ENCODE measurements around the gene GAS1.

The GAS1 gene, protein sequence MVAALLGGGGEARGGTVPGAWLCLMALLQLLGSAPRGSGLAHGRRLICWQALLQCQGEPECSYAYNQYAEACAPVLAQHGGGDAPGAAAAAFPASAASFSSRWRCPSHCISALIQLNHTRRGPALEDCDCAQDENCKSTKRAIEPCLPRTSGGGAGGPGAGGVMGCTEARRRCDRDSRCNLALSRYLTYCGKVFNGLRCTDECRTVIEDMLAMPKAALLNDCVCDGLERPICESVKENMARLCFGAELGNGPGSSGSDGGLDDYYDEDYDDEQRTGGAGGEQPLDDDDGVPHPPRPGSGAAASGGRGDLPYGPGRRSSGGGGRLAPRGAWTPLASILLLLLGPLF

DNA sequence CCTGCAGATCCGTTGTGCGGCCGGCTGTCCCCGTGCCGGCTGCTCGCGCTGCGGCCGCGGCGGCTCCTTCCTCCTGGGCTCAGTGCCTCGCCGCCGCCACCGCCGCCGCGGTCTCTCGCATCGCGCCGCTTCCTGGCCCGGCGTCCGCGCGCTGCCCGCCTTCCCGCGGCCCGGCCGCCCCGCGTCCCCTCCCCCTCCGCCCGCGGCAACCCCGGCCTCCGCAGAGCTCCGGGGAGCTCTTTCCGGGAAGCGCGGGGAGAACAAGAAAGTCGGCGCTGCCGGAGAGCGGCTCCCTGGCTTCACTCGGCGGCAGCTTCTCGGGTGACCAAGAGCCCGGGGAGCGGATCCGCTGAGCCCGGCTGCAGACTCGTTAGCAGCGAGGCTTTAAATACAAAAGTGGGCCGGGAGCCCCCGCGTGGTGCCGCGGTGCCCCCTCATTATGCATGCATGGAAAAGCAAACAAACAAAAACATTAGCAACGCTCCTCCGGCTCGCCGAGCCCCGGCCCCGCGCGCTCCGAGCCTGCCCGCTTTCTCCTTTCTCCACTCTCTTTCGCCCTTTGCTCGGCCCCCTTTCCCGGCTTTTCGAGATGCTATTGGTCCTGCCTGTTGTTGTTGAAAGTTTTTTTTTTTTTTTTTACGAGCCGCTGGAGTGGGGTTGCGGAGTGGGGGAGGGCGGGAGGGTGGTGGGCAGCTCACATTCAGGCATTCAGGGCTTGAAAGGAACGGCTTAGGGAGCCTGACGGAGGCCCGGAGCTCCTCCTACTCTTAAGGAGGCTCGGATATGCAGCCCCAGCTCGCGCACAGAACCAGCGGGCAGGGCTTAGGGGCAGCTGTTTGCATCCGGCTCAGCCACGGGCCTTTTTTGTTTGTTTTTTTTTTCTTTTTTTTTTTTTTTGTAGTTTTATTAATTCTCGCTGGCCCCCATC lies at the start of gene GAS1:
TSS of gene GAS1 (minus strand) at position 361 of the 928 bp plus-strand sequence. CDS start 727 bp downstream, outside the sequence.
- Mint-ChIP-seq H3K36me3 (ENCODE audit: low read depth) (no peaks in the 10 kb centered on the region), H3K9me3 (peaks cover 8% of the 10 kb centered on the region), H3K27me3 (ENCODE audit: low read depth) (peaks cover 45% of the 10 kb centered on the region), H3K4me1 (ENCODE audit: low read depth) (peaks cover 8% of the 10 kb centered on the region), H3K4me3 (peak within 1 kb of the TSS; percentile 81), H3K27ac (peak within 1 kb of the TSS; percentile 20)

DNA sequence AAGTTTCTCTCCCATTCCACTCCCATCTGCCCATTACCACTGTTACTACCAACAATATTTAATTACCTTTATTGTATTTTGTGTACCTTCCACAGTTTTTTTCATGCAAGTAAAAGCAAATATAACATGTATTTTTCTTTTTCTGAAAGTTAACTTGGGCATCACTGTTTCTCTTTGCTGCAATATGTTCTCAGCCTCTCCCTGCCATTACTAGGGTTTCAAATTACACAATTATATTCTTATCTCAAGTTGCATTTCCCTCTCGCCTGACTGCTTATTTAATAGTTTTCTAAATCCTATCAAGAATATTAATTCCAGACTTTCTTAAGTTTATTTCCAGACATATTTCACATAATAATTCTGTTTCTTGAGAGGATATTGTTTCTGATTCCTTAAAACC lies 46.9 kb upstream of the GAS1 start:
- H3K27ac Mint-ChIP-seq, result no peak overlapping the region
- H3K9me3 Mint-ChIP-seq, result no peaks in the 10 kb centered on the region
- H3K4me1 Mint-ChIP-seq (ENCODE audit: low read depth), result no peaks in the 10 kb centered on the region
- no peaks in the 10 kb centered on the region for H3K36me3 Mint-ChIP-seq (ENCODE audit: low read depth)
- no peak overlapping the region for H3K4me3 Mint-ChIP-seq
- peaks cover 9% of the 10 kb centered on the region for H3K27me3 Mint-ChIP-seq (ENCODE audit: low read depth)

DNA sequence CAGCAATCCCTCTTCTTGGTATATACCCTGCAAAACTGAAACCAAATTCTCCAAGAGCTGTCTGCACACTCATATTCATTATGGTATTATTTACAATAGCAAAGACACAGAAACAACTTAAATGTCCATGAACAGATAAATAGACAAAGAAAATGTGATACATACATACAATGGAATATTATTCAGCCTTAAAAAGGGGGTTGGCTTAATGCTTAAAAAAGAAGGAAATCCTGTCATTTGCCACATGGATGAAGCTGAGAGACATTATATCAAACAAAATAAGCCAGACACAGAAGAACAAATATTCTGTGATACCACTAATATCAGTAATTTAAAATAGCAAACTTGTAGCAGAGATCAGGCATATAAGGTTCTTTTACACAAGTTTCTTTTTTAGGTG lies 46.5 kb upstream of the GAS1 start:
- Mint-ChIP-seq H3K27me3 (ENCODE audit: low read depth) (peaks cover 9% of the 10 kb centered on the region), H3K36me3 (ENCODE audit: low read depth) (no peaks in the 10 kb centered on the region), H3K9me3 (no peaks in the 10 kb centered on the region), H3K4me3 (no peak overlapping the region), H3K4me1 (ENCODE audit: low read depth) (no peaks in the 10 kb centered on the region), H3K27ac (no peak overlapping the region)

DNA sequence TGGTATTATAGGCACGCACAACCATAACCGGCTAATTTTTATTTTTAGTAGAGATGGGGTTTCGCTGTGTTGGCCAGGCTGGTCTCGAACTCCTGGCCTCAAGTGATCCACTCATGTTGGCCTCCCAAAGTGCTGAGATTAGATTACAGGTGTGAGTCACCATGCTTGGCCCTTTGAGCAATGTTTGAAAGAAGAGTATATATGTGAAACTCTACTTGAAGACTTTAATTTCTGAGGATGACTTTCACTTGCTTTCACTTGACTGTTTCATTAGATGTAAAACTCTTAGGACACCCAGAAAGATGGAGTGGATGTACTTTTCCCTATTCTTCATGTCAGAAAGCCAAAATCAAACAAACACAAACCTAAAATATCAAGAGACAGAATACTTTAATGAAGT lies 43.8 kb upstream of the GAS1 start:
- Mint-ChIP-seq H3K9me3 (no peaks in the 10 kb centered on the region), H3K4me3 (no peak overlapping the region), H3K4me1 (ENCODE audit: low read depth) (no peaks in the 10 kb centered on the region), H3K36me3 (ENCODE audit: low read depth) (no peaks in the 10 kb centered on the region), H3K27ac (no peak overlapping the region), H3K27me3 (ENCODE audit: low read depth) (peaks cover 9% of the 10 kb centered on the region)

DNA sequence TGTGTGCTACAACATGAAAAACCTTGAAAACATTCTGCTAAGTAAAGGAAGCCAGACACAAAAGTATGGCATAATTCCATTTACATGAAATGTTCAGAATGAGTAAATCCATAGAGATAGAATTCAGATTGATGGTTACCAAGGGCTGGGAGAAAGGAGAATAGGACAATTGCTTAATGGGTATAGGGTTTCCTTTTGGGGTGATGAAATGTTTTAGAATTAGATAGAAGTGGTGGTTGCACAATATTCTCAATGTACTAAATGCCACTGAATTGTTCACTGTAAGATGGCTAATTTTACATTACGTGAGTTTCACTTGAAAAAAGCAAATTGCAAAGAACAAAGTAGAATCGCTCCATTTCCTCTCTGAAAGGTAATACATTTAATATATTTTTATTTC lies 43.0 kb upstream of the GAS1 start:
- peaks cover 9% of the 10 kb centered on the region for H3K27me3 Mint-ChIP-seq (ENCODE audit: low read depth)
- no peaks in the 10 kb centered on the region for H3K4me1 Mint-ChIP-seq (ENCODE audit: low read depth)
- H3K9me3 Mint-ChIP-seq, result no peaks in the 10 kb centered on the region
- H3K4me3 Mint-ChIP-seq, result no peak overlapping the region
- no peaks in the 10 kb centered on the region for H3K36me3 Mint-ChIP-seq (ENCODE audit: low read depth)
- no peak overlapping the region for H3K27ac Mint-ChIP-seq

DNA sequence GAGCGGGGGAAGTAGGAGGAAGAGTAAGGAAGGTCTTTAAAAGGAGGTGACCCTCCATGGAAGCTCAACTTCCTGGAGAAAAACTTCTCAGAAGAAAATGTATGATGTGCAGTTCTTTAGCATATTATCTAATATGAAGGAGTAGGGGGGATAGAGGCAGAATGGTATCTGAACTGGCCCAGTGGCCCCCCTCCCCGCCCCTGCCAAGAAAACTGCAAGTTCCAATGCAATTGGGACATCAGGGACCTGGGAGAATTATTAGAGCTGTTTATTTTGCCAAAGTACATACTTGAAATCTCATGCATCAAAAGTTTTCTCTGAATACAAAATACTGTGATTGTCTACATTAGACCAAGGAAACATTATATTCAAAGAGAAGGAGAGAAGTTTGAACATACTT lies 40.6 kb upstream of the GAS1 start:
- Mint-ChIP-seq H3K27ac (no peak overlapping the region), H3K36me3 (ENCODE audit: low read depth) (no peaks in the 10 kb centered on the region), H3K9me3 (no peaks in the 10 kb centered on the region), H3K4me3 (no peak overlapping the region), H3K27me3 (ENCODE audit: low read depth) (peaks cover 5% of the 10 kb centered on the region), H3K4me1 (ENCODE audit: low read depth) (no peaks in the 10 kb centered on the region)

DNA sequence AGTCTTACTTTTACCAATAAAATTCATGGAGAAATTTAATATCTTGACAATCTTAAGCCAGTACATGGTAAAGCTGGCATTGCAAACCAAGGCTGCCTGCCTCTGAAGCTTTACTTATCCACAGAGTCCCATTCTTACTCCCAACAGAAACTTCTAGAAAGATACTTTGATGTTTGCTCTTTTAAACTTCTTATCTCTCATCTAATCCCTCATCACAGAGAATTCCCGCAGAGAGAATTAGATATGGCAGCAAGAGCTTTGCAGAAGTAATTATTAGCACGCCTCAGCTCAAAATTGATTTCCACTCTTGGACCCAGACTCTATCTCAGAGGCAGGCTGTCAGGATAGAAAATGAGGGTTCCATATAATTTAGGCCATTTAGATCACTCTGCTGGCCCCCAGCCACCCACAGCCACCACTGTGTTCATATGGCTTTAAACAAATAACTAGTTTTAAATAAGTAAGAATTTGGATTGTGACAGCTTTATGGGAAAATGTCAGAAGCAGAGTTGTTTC lies 37.9 kb upstream of the GAS1 start:
- H3K27ac Mint-ChIP-seq, result no peak overlapping the region
- no peaks in the 10 kb centered on the region for H3K9me3 Mint-ChIP-seq
- no peaks in the 10 kb centered on the region for H3K4me1 Mint-ChIP-seq (ENCODE audit: low read depth)
- no peaks in the 10 kb centered on the region for H3K36me3 Mint-ChIP-seq (ENCODE audit: low read depth)
- H3K4me3 Mint-ChIP-seq, result no peak overlapping the region
- no peaks in the 10 kb centered on the region for H3K27me3 Mint-ChIP-seq (ENCODE audit: low read depth)

DNA sequence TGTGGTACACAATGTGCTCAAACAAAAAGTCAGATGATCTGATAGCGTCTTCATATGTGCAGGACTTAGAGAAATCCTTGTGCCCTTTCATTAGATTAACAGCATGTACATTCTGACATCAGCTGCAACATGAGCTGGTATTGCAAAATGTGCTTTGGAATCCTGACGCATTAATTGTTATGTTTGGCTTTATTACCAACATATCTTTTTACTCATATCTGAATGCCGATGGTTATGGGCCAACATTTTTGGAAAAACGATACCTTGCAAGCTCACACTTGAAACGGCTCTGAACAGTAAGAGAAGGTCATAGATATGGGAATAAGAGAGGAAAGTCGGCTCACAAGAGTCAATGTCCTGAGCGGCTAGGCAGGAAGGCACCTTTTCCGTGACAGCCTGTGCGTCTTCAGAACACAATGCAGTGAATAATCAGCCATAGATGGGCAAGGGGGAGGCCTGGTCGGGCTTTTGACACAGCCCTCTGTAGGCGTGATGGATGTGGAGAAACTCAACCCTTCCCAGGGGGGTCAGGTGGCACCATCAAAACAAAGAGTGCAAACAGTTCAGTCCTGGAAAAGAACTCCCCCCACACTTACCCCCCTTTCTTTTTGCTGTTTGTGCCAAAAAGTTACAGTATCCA lies 36.4 kb upstream of the GAS1 start:
- Mint-ChIP-seq H3K36me3 (ENCODE audit: low read depth) (no peaks in the 10 kb centered on the region), H3K9me3 (no peaks in the 10 kb centered on the region), H3K4me1 (ENCODE audit: low read depth) (no peaks in the 10 kb centered on the region), H3K27ac (no peak overlapping the region), H3K27me3 (ENCODE audit: low read depth) (no peaks in the 10 kb centered on the region), H3K4me3 (no peak overlapping the region)

DNA sequence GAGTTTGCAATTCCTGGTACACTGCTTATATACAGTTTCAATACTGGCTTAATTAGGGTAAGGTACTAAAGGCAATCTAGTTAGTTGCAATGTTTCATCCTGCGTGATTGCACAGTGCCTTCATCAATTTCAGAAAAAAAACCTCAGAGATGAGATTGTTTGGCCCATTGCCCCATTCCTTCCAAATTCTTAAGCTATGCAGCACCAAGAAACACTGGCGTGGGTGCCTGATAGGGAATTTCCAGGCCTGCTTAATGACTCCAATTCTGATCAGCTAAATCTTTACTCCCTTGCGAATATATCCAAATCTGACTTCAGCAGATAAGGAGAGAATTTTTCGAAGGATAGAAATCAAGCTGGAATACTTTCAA lies 35.9 kb upstream of the GAS1 start:
- H3K27ac Mint-ChIP-seq, result no peak overlapping the region
- no peaks in the 10 kb centered on the region for H3K9me3 Mint-ChIP-seq
- no peak overlapping the region for H3K4me3 Mint-ChIP-seq
- no peaks in the 10 kb centered on the region for H3K36me3 Mint-ChIP-seq (ENCODE audit: low read depth)
- no peaks in the 10 kb centered on the region for H3K4me1 Mint-ChIP-seq (ENCODE audit: low read depth)
- no peaks in the 10 kb centered on the region for H3K27me3 Mint-ChIP-seq (ENCODE audit: low read depth)

DNA sequence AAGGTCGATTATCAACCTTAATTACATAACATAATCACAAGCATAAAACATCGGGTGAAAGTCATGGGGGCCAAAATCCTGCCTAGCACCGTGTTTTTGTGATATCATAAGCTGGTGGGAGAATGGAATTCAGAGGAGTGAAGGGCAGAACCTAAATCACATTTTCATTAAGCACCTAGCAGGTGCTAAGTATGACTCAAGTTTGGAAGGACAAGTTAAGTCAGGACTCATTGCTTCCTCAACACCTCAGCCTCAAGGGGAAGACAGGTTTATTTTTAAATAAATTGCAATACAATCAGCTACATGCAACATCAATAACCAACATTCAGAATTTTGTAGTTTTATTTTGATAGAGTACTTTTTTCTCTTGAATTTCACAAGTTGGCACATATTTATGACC lies 33.5 kb upstream of the GAS1 start:
- Mint-ChIP-seq H3K4me1 (ENCODE audit: low read depth) (no peaks in the 10 kb centered on the region), H3K27me3 (ENCODE audit: low read depth) (peaks cover 4% of the 10 kb centered on the region), H3K27ac (no peak overlapping the region), H3K4me3 (no peak overlapping the region), H3K9me3 (no peaks in the 10 kb centered on the region), H3K36me3 (ENCODE audit: low read depth) (no peaks in the 10 kb centered on the region)

DNA sequence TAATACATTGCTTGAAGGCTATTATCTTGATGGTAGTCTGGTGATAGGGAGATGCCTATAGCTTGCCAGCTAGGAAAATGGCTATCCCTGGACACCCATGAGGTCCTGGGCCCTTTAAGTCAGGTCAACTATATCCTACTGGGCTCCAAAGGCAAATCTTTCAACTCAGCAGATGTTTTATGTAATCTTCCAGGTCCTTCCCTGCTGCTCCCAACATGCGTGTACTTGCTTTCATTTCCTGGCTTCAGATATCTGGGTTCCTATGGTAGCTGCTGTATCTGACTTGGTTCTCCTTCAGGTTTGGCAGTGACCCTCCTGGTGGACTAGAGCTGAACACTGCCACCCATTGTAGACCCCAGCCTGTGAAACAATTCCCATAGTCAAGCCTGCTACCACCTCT lies 32.4 kb upstream of the GAS1 start:
- Mint-ChIP-seq H3K9me3 (no peaks in the 10 kb centered on the region), H3K27ac (no peak overlapping the region), H3K27me3 (ENCODE audit: low read depth) (peaks cover 4% of the 10 kb centered on the region), H3K36me3 (ENCODE audit: low read depth) (no peaks in the 10 kb centered on the region), H3K4me3 (no peak overlapping the region), H3K4me1 (ENCODE audit: low read depth) (no peaks in the 10 kb centered on the region)

DNA sequence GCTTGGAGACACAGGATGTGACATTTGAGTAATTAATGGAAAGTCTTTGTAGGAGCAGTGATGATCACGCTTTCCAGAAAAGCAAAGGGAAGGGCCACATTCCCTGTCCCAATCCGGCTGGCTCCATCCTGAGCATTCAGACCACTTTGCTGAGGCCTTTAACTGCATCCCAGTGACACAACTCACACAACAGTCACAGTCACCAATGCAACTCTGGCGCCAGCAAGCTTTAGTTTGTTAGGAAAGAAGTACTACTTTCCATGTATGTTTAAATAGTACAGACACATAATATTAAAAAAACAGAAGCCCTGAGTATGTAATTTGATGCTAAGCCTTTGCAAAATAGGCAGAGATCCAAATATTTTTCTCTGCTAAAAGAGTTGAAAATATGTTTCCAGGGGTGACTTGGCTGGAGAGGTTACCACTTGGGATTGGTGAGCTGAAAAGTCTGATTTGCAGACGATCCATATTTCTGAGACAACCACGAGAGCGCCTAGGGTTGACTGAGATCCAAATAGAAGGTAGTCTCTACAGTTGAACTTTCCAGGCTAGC lies 31.7 kb upstream of the GAS1 start:
- Mint-ChIP-seq H3K4me3 (no peak overlapping the region), H3K4me1 (ENCODE audit: low read depth) (no peaks in the 10 kb centered on the region), H3K36me3 (ENCODE audit: low read depth) (no peaks in the 10 kb centered on the region), H3K27me3 (ENCODE audit: low read depth) (peaks cover 4% of the 10 kb centered on the region), H3K27ac (no peak overlapping the region), H3K9me3 (no peaks in the 10 kb centered on the region)

DNA sequence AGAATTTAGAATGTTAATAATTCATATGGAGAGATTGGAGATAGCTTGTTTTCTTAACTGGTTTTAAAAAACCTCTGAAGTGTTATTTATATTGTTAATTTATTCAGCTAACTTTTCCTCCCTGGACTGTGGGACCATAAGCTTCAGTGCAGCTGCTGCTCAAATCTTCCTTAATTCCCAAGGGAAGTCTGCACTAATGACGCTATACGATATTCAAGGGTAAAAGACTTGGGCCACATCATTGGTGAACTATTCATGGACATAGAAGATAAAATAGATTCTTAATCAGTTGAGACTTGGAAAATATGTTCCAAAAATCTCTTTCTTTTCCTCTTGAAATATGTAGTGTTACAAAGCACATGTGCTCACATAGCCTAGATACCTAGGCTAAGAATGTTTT lies 31.1 kb upstream of the GAS1 start:
- no peaks in the 10 kb centered on the region for H3K36me3 Mint-ChIP-seq (ENCODE audit: low read depth)
- no peaks in the 10 kb centered on the region for H3K4me1 Mint-ChIP-seq (ENCODE audit: low read depth)
- H3K9me3 Mint-ChIP-seq, result no peaks in the 10 kb centered on the region
- no peak overlapping the region for H3K4me3 Mint-ChIP-seq
- no peak overlapping the region for H3K27ac Mint-ChIP-seq
- H3K27me3 Mint-ChIP-seq (ENCODE audit: low read depth), result peaks cover 4% of the 10 kb centered on the region

DNA sequence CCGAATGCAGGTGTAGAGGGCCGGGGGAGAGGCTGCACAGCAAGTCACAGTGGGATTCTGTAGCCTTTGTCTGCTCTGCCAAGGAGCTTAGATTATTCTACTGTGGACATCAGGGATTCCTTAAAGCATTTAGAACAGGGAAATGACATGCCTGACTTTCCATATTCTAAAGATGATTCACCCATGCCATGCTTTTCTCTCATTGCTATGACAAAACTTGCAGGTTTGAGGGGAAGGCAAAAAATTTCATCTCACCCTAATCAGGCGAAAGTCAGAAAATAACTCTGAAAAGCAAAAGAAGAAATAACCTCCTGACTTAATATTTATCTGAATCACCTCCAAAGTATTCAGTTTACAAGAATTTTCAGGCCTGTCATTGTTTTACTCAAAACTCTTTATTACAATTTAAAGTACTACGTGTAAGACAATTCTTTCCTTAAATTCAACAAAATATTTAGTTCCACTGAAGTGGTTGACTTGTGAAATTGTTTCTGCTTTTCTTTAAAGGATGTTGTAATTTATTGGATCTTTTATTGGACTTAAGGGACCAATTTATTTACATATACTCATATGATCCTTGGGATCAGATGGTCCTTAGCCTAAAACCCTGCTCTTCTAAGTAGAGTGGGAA lies 30.0 kb upstream of the GAS1 start:
- H3K4me3 Mint-ChIP-seq, result no peak overlapping the region
- H3K27me3 Mint-ChIP-seq (ENCODE audit: low read depth), result peaks cover 4% of the 10 kb centered on the region
- no peaks in the 10 kb centered on the region for H3K36me3 Mint-ChIP-seq (ENCODE audit: low read depth)
- no peak overlapping the region for H3K27ac Mint-ChIP-seq
- H3K4me1 Mint-ChIP-seq (ENCODE audit: low read depth), result no peaks in the 10 kb centered on the region
- H3K9me3 Mint-ChIP-seq, result no peaks in the 10 kb centered on the region

Data from T-helper 1 cell treated with Interleukin-12 subunit alpha and Interleukin-12 subunit beta and Interleukin-4 antibody, amounts not matched to agents 30 μg/mL and 1 μg/mL, for 36 hours (primary cell).